Neural progenitor cell (in vitro differentiated cells): ENCODE measurements around the gene GFOD1. TPM values are rescaled to one million over a fixed set of nuclear protein-coding genes. Genes with fewer than 3 reads are reported as not detected.

ENCODE experiments used
- DNase-seq: peaks from one replicate; pipeline ENCODE4 v3.0.0-alpha.2; 2016; ENCODE audit warnings: low spot score
- H2AFZ ChIP-seq: fragments of 200-600 bp; sonication (generic); replicated peaks from 2 replicates; pipeline ENCODE4 v1.6.1; 2016; ENCODE audit warnings: antibody characterized with exemption
- H3F3A ChIP-seq: fragments of 200-600 bp; sonication (generic); 2 replicates; pipeline ENCODE4 v1.6.1; 2016; ENCODE audit warnings: antibody characterized with exemption, low read depth
- H3K27ac ChIP-seq: fragments of 200-600 bp; sonication (generic); 2 replicates; pipeline ENCODE4 v1.5.1; 2016; ENCODE audit warnings: mild to moderate bottlenecking
- H3K27me3 ChIP-seq: fragments of 200-600 bp; sonication (generic); 2 replicates; pipeline ENCODE4 v1.6.1; 2016; ENCODE audit warnings: mild to moderate bottlenecking, moderate library complexity
- H3K36me3 ChIP-seq: fragments of 200-600 bp; sonication (generic); 2 replicates; pipeline ENCODE4 v1.5.1; 2016
- H3K4me1 ChIP-seq: fragments of 200-600 bp; sonication (generic); 2 replicates; pipeline ENCODE4 v1.6.1; 2016; ENCODE audit warnings: mixed run types
- H3K4me2 ChIP-seq: fragments of 200-600 bp; sonication (generic); 2 replicates; pipeline ENCODE4 v1.6.1; 2016
- H3K4me3 ChIP-seq: fragments of 200-600 bp; sonication (generic); 2 replicates; pipeline ENCODE4 v1.5.1; 2016
- H3K79me2 ChIP-seq: fragments of 200-600 bp; sonication (generic); 2 replicates; pipeline ENCODE4 v1.6.1; 2016; ENCODE audit warnings: low read depth
- H3K9ac ChIP-seq: fragments of 200-600 bp; sonication (generic); 2 replicates; pipeline ENCODE4 v1.6.1; 2016
- H3K9me3 ChIP-seq: fragments of 200-600 bp; sonication (generic); 2 replicates; pipeline ENCODE4 v1.5.1; 2016; ENCODE audit warnings: low read depth
- H4K20me1 ChIP-seq: fragments of 200-600 bp; sonication (generic); 2 replicates; pipeline ENCODE4 v1.6.1; 2016; ENCODE audit warnings: low read depth
- H3K27ac Mint-ChIP-seq: 3 replicates; pipeline ENCODE4 v1.8.0; 2021; ENCODE audit warnings: mixed read lengths
- H3K27me3 Mint-ChIP-seq: 2 replicates; pipeline ENCODE4 v1.8.0; 2022; ENCODE audit warnings: low read depth, mild to moderate bottlenecking, inconsistent platforms, moderate library complexity, mixed read lengths; ENCODE audit not compliant: insufficient read depth
- H3K36me3 Mint-ChIP-seq: 3 replicates; pipeline ENCODE4 v1.8.0; 2021; ENCODE audit warnings: mixed read lengths
- H3K4me1 Mint-ChIP-seq: 3 replicates; pipeline ENCODE4 v1.8.0; 2021; ENCODE audit warnings: mixed read lengths
- H3K4me3 Mint-ChIP-seq: 3 replicates; pipeline ENCODE4 v1.8.0; 2021; ENCODE audit warnings: mild to moderate bottlenecking, moderate library complexity, mixed read lengths
- H3K9me3 Mint-ChIP-seq: 3 replicates; pipeline ENCODE4 v1.8.0; 2020; ENCODE audit warnings: mixed read lengths
- EZH2 ChIP-seq: fragments of 200-600 bp; sonication (generic); IDR thresholded peaks from 2 replicates; pipeline ENCODE4 v1.6.1; 2017; ENCODE audit warnings: antibody characterized with exemption, mild to moderate bottlenecking, moderate library complexity
- EZH2phosphoT487 ChIP-seq: fragments of 200-600 bp; sonication (generic); IDR thresholded peaks from 2 replicates; pipeline ENCODE4 v1.6.1; 2017; ENCODE audit warnings: antibody characterized with exemption
- total RNA-seq: library from RNA; depleted of rRNA; stranded (reverse); fragments of >200 nt; gene quantifications from 2 replicates; pipeline ENCODE4 v1.2.3, GENCODE V29; 2015; ENCODE audit warnings: low replicate concordance
- TF ChIP-seq, protein P1 (sequence below): fragments of 200-600 bp; sonication (generic); IDR thresholded peaks from 2 replicates; pipeline ENCODE4 v1.5.1; 2017; ENCODE audit warnings: antibody characterized with exemption, mild to moderate bottlenecking

Gene GFOD1
- total RNA-seq, 1 donor from 2014 or later = 1.8 TPM

DNA sequence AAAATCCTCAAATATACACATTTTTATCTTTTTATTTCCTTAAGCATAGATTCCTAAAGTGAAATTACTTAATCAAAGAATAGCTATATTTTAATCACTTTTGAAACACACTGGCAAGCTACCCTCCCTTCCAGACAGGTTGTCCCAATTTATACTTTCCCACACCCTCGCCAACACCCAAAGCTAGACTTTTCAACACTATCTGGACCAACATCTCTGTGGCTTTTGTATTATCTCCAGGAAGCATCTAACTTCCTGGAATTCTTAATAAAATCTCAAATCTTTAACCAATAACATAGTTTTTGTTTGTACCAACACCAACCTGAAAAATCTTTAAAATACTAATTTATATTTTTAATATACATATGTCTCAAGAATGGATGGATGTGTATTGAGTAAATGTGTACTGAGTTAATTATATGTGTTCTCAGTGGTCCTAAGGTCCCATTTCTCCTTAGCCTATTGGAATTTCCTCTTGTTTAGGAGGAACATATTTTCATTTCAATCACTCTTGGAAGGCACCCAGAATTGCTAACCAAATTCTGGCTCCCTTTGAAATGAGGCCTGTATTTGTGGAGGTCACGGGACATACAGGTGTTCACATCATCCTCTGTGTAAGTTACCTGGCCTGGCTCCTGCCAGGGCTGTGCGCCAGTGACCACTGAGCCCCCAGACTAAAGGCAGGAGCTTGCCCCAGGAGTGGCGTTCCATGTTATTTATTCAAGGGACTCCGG is 17.4 kb upstream of the GFOD1 start:
- H3K36me3 ChIP-seq = no peaks in the 10 kb centered on the region
- no peak overlapping the region for H3K4me3 ChIP-seq
- TF ChIP-seq EZH2 (no peak), EZH2phosphoT487 (no peak)
- TF ChIP-seq, protein P1, sequence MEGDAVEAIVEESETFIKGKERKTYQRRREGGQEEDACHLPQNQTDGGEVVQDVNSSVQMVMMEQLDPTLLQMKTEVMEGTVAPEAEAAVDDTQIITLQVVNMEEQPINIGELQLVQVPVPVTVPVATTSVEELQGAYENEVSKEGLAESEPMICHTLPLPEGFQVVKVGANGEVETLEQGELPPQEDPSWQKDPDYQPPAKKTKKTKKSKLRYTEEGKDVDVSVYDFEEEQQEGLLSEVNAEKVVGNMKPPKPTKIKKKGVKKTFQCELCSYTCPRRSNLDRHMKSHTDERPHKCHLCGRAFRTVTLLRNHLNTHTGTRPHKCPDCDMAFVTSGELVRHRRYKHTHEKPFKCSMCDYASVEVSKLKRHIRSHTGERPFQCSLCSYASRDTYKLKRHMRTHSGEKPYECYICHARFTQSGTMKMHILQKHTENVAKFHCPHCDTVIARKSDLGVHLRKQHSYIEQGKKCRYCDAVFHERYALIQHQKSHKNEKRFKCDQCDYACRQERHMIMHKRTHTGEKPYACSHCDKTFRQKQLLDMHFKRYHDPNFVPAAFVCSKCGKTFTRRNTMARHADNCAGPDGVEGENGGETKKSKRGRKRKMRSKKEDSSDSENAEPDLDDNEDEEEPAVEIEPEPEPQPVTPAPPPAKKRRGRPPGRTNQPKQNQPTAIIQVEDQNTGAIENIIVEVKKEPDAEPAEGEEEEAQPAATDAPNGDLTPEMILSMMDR = no peak
- H3K4me1 ChIP-seq = no peaks in the 10 kb centered on the region
- H3K9me3 ChIP-seq = no peaks in the 10 kb centered on the region
- no peaks in the 10 kb centered on the region for H4K20me1 ChIP-seq
- H3K9ac ChIP-seq = no peak overlapping the region
- no peaks in the 10 kb centered on the region for H3K79me2 ChIP-seq
- DNase-seq = no peak
- no peak overlapping the region for H2AFZ ChIP-seq
- H3K27ac Mint-ChIP-seq = no peak overlapping the region
- no peak overlapping the region for H3K4me3 Mint-ChIP-seq
- peaks cover 2% of the 10 kb centered on the region for H3K27me3 Mint-ChIP-seq
- no peak overlapping the region for H3K27ac ChIP-seq
- no peak overlapping the region for H3K4me2 ChIP-seq
- H3K9me3 Mint-ChIP-seq = peaks cover 1% of the 10 kb centered on the region
- no peaks in the 10 kb centered on the region for H3K27me3 ChIP-seq
- H3F3A ChIP-seq = no peaks in the 10 kb centered on the region
- H3K4me1 Mint-ChIP-seq = peaks cover 2% of the 10 kb centered on the region
- H3K36me3 Mint-ChIP-seq = no peaks in the 10 kb centered on the region

- Histone ChIP-seq H3K4me3 (no peak overlapping the region), H3K9me3 (no peaks in the 10 kb centered on the region), H4K20me1 (no peaks in the 10 kb centered on the region), H3K9ac (no peak overlapping the region), H2AFZ (no peak overlapping the region), H3K4me1 (peaks cover 10% of the 10 kb centered on the region), H3K79me2 (no peaks in the 10 kb centered on the region), H3K27ac (no peak overlapping the region), H3K4me2 (no peak overlapping the region), H3F3A (peaks cover 7% of the 10 kb centered on the region), H3K27me3 (no peaks in the 10 kb centered on the region), H3K36me3 (no peaks in the 10 kb centered on the region)
- Mint-ChIP-seq H3K27me3 (peaks cover 3% of the 10 kb centered on the region), H3K4me3 (no peak overlapping the region), H3K27ac (no peak overlapping the region), H3K36me3 (no peaks in the 10 kb centered on the region), H3K4me1 (peaks cover 11% of the 10 kb centered on the region), H3K9me3 (peaks cover 1% of the 10 kb centered on the region)
- DNase-seq = no peak
- no peak for TF ChIP-seq EZH2
- TF ChIP-seq, protein P1 = no peak
- TF ChIP-seq EZH2phosphoT487 = no peak
These were observed 13.5 kb upstream of the GFOD1 start for GRCh38 chr6:13500915-13501314.

GRCh38 chr6:13500264-13500663 is 12.9 kb upstream of the GFOD1 start:
- H3K79me2 ChIP-seq = no peaks in the 10 kb centered on the region
- H3K4me2 ChIP-seq = no peak overlapping the region
- H3K9ac ChIP-seq = no peak overlapping the region
- no peak overlapping the region for H2AFZ ChIP-seq
- Mint-ChIP-seq H3K9me3 (peaks cover 1% of the 10 kb centered on the region), H3K27me3 (peaks cover 3% of the 10 kb centered on the region), H3K4me1 (peaks cover 13% of the 10 kb centered on the region), H3K4me3 (no peak overlapping the region), H3K27ac (no peak overlapping the region), H3K36me3 (no peaks in the 10 kb centered on the region)
- no peaks in the 10 kb centered on the region for H3K9me3 ChIP-seq
- H3K36me3 ChIP-seq = no peaks in the 10 kb centered on the region
- H4K20me1 ChIP-seq = no peaks in the 10 kb centered on the region
- TF ChIP-seq, protein P1 = no peak
- TF ChIP-seq EZH2phosphoT487 (no peak), EZH2 (no peak)
- DNase-seq = no peak
- peaks cover 10% of the 10 kb centered on the region for H3K4me1 ChIP-seq
- H3K27me3 ChIP-seq = no peaks in the 10 kb centered on the region
- peaks cover 10% of the 10 kb centered on the region for H3F3A ChIP-seq
- no peak overlapping the region for H3K4me3 ChIP-seq
- no peak overlapping the region for H3K27ac ChIP-seq
